ENCODE data around the gene SPPL3. TPM values are rescaled to one million over a fixed set of nuclear protein-coding genes. Genes with fewer than 3 reads are reported as not detected.

The SPPL3 gene
- total RNA-seq, 1 donor from 2014 or later, result 28.3 TPM

- ATAC-seq (ENCODE audit: poor library complexity) (no peak), DNase-seq (no peak)
- intact Hi-C loops (cut with DNase I), result loop anchor here (10.0 kb wide), 1 partner anchor 137 kb away; the partner anchor contains the start of gene SPPL3
Observed at GRCh38 chr12:120767071-120768024, 136.8 kb downstream of the SPPL3 start.

GRCh38 chr12:120766566-120766965 lies 137.6 kb downstream of the SPPL3 start:
- intact Hi-C loops (cut with DNase I), result loop anchor here (10.0 kb wide), 1 partner anchor 138 kb away; the partner anchor contains the start of gene SPPL3
- ATAC-seq (ENCODE audit: poor library complexity), result no peak

DNA sequence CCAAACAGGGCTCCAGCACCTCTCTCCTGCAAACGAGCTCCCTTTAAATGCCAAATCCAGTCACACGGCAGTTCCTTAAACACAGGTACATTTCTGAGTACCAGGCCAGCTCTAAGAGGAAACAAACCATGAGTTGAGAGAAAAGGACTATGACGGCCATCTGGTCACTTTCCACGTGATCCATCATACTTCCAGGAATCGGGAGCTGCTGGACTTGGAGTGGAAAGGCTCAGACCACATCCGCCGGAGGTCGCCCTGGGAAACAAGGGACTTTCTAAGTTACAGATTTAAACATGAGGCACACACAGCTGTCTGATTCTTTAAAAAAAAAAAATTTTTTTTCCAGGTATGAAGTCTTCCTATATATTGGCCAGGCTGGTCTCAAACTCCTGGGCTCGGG lies 139.3 kb downstream of the SPPL3 start:
- DNase-seq (no peak), ATAC-seq (ENCODE audit: poor library complexity) (no peak)
- intact Hi-C loops (cut with DNase I), result loop anchor here (10.0 kb wide), 1 partner anchor 140 kb away; the partner anchor contains the start of gene SPPL3

More at GRCh38 chr12:120766566-120766965, 137.6 kb downstream of the SPPL3 start:
- no peak for DNase-seq

- no peak for DNase-seq
- intact Hi-C loops (cut with DNase I), result loop anchor here (10.0 kb wide), 1 partner anchor 142 kb away; the partner anchor contains the start of gene SPPL3
- ATAC-seq (ENCODE audit: poor library complexity), result no peak
Observed at GRCh38 chr12:120763250-120763649, 140.9 kb downstream of the SPPL3 start.

DNA sequence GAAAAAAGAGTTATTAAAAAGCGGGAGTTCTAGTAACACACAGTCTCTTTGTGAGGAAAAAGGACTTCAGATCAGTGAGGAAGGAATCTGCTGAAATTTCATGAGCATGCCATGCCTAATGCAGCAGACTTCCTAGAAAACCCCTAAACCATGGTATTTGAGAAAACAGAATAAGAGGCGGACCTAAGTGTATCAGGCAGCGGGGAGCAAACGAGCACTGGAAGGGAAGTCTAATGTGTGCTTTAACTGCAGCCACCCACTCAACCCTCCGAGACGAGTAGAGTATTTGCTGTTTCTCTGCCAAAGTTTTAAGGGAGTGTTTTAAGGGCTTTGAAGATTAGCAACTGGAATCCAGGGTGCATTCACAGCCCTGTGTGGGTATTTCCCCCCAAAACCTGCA lies 142.1 kb downstream of the SPPL3 start:
- peak; percentile 25 for ATAC-seq (ENCODE audit: poor library complexity)
- intact Hi-C loops (cut with DNase I), result loop anchor here (10.0 kb wide), 1 partner anchor 143 kb away; the partner anchor contains the start of gene SPPL3
- no peak for DNase-seq

- ATAC-seq (ENCODE audit: poor library complexity) (peak; percentile 80), DNase-seq (no peak)
- intact Hi-C loops (cut with DNase I), result loop anchor here (10.0 kb wide), 1 partner anchor 143 kb away; the partner anchor contains the start of gene SPPL3
Observed at GRCh38 chr12:120761519-120761934, 142.6 kb downstream of the SPPL3 start.

GRCh38 chr12:120760349-120761254 lies 143.6 kb downstream of the SPPL3 start:
- intact Hi-C loops (cut with DNase I), result loop anchor here (10.0 kb wide), 1 partner anchor 144 kb away; the partner anchor contains the start of gene SPPL3
- ATAC-seq (ENCODE audit: poor library complexity) (no peak), DNase-seq (no peak)

GRCh38 chr12:120759591-120760348 lies 144.4 kb downstream of the SPPL3 start:
- DNase-seq (no peak), ATAC-seq (ENCODE audit: poor library complexity) (no peak)
- intact Hi-C loops (cut with DNase I), result loop anchor here (10.0 kb wide), 1 partner anchor 145 kb away; the partner anchor contains the start of gene SPPL3

GRCh38 chr12:120758798-120759590 lies 145.2 kb downstream of the SPPL3 start:
- intact Hi-C loops (cut with DNase I), result no loop called here
- DNase-seq, result no peak
- ATAC-seq (ENCODE audit: poor library complexity), result no peak

- DNase-seq (no peak), ATAC-seq (ENCODE audit: poor library complexity) (no peak)
- intact Hi-C loops (cut with DNase I), result no loop called here
Observed at GRCh38 chr12:120757949-120758348, 146.2 kb downstream of the SPPL3 start.

DNA sequence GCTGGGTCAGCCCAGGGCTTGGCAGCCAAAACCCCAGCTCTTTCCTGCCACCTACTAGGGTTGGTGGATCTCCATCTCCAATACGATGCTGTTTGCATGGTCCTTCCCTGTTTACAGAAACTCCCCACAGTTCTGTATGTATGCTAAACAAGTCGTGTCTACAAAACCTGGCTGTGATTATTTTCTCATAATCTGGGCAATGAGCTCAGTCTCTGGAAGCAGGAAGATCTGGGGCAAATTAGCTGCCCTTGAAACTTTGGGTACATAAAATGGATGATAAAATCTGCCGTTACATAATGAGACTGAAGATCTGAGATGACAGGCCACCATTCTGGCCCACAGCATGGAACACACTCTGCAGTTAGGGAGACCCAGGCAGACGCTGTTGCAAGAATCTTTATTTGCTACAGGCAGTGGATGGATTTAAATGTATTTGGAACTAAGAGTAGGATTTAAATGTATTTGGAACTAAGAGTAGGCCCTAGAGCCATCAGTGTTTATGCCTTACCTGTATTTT lies 146.9 kb downstream of the SPPL3 start:
- ATAC-seq (ENCODE audit: poor library complexity) (no peak), DNase-seq (no peak)
- intact Hi-C loops (cut with DNase I), result no loop called here

DNA sequence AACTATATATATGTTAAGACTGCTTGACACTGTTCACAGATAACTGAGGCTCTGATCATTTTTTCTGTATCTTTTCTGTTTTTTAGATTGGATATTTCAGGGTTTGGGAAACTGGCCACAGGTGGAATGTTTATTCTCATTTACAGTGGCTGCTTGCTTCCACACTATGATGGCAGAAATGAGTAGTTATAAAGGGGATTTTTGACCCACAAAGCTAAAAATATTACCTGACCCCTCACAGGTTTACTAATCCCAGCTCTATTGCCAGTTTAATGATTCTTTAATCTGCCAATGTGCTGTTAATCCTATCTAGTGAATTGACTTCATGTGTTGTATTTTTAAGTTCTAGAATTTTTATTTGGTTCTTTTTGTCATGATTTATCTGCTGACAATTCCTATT lies 148.9 kb downstream of the SPPL3 start:
- ATAC-seq (ENCODE audit: poor library complexity), result no peak
- no peak for DNase-seq
- intact Hi-C loops (cut with DNase I), result no loop called here

DNA sequence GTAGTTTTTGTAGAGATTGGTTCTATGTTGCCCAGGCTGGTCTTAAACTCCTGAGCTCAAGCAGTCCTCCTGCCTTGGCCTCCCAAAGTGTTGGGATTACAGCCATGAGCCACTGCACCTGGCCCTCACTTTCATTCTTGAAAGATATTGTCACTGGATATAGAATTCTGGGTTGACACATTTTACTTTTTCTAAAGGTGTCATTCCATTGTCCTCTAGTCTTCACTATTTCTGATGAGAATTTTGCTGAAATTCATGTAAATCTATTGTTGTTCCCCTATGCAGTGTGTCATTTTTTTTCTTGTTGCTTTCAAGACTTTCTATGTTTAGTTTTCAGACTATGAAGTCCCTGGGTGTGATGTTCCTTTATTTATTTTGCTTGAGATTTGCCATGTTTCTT lies 149.4 kb downstream of the SPPL3 start:
- ATAC-seq (ENCODE audit: poor library complexity) (no peak), DNase-seq (no peak)
- intact Hi-C loops (cut with DNase I), result no loop called here

- no peak for ATAC-seq (ENCODE audit: poor library complexity)
- intact Hi-C loops (cut with DNase I), result no loop called here
- DNase-seq, result no peak
Observed at GRCh38 chr12:120751389-120751788, 152.8 kb downstream of the SPPL3 start.

- DNase-seq (no peak), ATAC-seq (ENCODE audit: poor library complexity) (no peak)
- intact Hi-C loops (cut with DNase I), result no loop called here
Observed at GRCh38 chr12:120750806-120751205, 153.4 kb downstream of the SPPL3 start.

GRCh38 chr12:120749256-120749655 lies 154.9 kb downstream of the SPPL3 start:
- DNase-seq (no peak), ATAC-seq (ENCODE audit: poor library complexity) (no peak)
- intact Hi-C loops (cut with DNase I), result no loop called here

GRCh38 chr12:120748242-120748641 lies 155.9 kb downstream of the SPPL3 start:
- DNase-seq (no peak), ATAC-seq (ENCODE audit: poor library complexity) (no peak)
- intact Hi-C loops (cut with DNase I), result no loop called here

All from Right ventricle myocardium superior (tissue), 1 donor.